Stimulated activated CD8-positive, alpha-beta memory T cell treated with anti-CD3 and anti-CD28 coated beads, Interleukin-7, amount 100 ng/mL, for 48 hours (primary cell): ENCODE measurements around the gene RAD50.

Source experiments
- DNase-seq, 2 donors: peaks; one replicate each; pipeline ENCODE4 v3.0.0-alpha.2; 2020; ENCODE audit warnings: low read depth in 1 of 2; ENCODE audit errors: extremely low read depth in 1 of 2

RAD50 gene

GRCh38 chr5:132658381-132659302 is 101.9 kb downstream of the RAD50 start:
- no peak for DNase-seq

GRCh38 chr5:132659598-132660493 is 103.1 kb downstream of the RAD50 start:
- DNase-seq, result no peak

- no peak for DNase-seq
Measured at GRCh38 chr5:132661231-132662003, 104.6 kb downstream of the RAD50 start.

GRCh38 chr5:132662004-132662401 is 105.2 kb downstream of the RAD50 start:
- no peak for DNase-seq

- DNase-seq, result peak in 1 of 2 donors; percentile 53
Measured at GRCh38 chr5:132662925-132663770, 106.4 kb downstream of the RAD50 start.

- no peak for DNase-seq
Measured at GRCh38 chr5:132663771-132664695, 107.3 kb downstream of the RAD50 start.

GRCh38 chr5:132664696-132665209 is 108.0 kb downstream of the RAD50 start:
- DNase-seq, result no peak

GRCh38 chr5:132665574-132666080 is 108.8 kb downstream of the RAD50 start:
- DNase-seq, result no peak

GRCh38 chr5:132666310-132667123 is 109.7 kb downstream of the RAD50 start:
- no peak for DNase-seq

GRCh38 chr5:132667309-132667708 is 110.5 kb downstream of the RAD50 start:
- DNase-seq, result no peak

- no peak for DNase-seq
Measured at GRCh38 chr5:132667761-132668705, 111.3 kb downstream of the RAD50 start.

- DNase-seq, result no peak
Measured at GRCh38 chr5:132668706-132669454, 112.1 kb downstream of the RAD50 start.

GRCh38 chr5:132669455-132669820 is 112.7 kb downstream of the RAD50 start:
- DNase-seq, result no peak

- no peak for DNase-seq
Measured at GRCh38 chr5:132669966-132670882, 113.4 kb downstream of the RAD50 start.

- no peak for DNase-seq
Measured at GRCh38 chr5:132671000-132671399, 114.2 kb downstream of the RAD50 start.
